ENCODE data around the gene TEKT3.

DNA sequence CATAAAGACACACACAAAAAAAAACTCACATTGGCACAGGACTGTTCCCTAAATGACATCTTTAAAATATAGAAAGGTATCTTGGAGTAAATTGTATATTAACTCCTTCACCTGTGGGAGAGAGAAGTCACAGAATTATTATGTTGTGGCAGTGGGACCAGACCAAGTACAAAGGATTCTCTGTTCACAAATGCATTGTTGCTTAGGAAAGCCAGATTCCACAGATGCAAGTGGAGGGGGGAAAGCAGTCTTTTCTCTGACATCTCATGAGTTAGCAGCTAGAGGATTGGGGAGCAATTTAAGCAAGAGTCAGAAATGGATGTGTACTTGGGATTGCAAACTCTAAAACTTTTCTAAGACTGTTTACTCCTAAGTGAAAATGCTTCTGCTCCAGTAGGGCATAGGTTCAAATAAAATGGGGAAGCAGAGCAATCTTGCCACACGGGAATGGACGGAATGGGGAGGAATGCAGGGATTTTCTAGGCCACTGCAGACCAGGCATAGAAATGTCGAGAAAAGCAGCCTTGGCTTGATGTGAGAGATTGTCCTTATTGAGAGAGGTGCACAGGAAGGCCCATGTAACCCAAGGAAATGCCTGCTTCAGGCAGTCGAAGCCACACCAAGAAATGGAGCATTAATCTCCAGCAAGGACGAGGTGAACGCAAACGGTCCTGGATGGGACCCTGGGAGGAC lies 72.2 kb downstream of the TEKT3 start:
- TF ChIP-seq, protein P1, sequence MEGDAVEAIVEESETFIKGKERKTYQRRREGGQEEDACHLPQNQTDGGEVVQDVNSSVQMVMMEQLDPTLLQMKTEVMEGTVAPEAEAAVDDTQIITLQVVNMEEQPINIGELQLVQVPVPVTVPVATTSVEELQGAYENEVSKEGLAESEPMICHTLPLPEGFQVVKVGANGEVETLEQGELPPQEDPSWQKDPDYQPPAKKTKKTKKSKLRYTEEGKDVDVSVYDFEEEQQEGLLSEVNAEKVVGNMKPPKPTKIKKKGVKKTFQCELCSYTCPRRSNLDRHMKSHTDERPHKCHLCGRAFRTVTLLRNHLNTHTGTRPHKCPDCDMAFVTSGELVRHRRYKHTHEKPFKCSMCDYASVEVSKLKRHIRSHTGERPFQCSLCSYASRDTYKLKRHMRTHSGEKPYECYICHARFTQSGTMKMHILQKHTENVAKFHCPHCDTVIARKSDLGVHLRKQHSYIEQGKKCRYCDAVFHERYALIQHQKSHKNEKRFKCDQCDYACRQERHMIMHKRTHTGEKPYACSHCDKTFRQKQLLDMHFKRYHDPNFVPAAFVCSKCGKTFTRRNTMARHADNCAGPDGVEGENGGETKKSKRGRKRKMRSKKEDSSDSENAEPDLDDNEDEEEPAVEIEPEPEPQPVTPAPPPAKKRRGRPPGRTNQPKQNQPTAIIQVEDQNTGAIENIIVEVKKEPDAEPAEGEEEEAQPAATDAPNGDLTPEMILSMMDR (conservative IDR thresholded peaks at IDR 0.05; ENCODE audit: low read length) = no peak
- TF ChIP-seq EZH2phosphoT487 (IDR thresholded peaks at IDR 0.05; ENCODE audit: borderline replicate concordance, low read depth, low read length) = no peak
